Uterus (tissue), 4 donors: Measurements from ENCODE around the gene UBR2. TPM values are rescaled to one million over a fixed set of nuclear protein-coding genes. Genes with fewer than 3 reads are reported as not detected.

Experiments
- DNase-seq, 2 donors: peaks; one replicate each; pipeline ENCODE4 v3.0.0-alpha.2; 2019 to 2020
- H3K27ac ChIP-seq, 2 donors: fragments of 200-600 bp; sonication (generic); 1 replicate in 1 of 2; 2 replicates in 1 of 2; pipeline ENCODE4 v1.5.1; 2016 to 2018
- H3K27me3 ChIP-seq, 2 donors: fragments of 200-600 bp; sonication (generic); one replicate each; pipeline ENCODE4 v1.5.1; 2018 to 2019; ENCODE audit warnings: control low read depth in 1 of 2
- H3K36me3 ChIP-seq, 2 donors: fragments of 200-600 bp; sonication (generic); one replicate each; pipeline ENCODE4 v1.5.1; 2019; ENCODE audit warnings: control low read depth in 1 of 2
- H3K4me1 ChIP-seq, 2 donors: fragments of 200-600 bp; sonication (generic); one replicate each; pipeline ENCODE4 v1.5.1; 2018 to 2019; ENCODE audit warnings: control low read depth in 1 of 2
- H3K4me3 ChIP-seq, 2 donors: fragments of 200-600 bp; sonication (generic); 1 replicate in 1 of 2; 2 replicates in 1 of 2; pipeline ENCODE4 v1.5.1; 2018 to 2019; ENCODE audit warnings: mild to moderate bottlenecking in 1 of 2
- H3K9me3 ChIP-seq, 2 donors: fragments of 200-600 bp; sonication (generic); one replicate each; pipeline ENCODE4 v1.5.1; 2019; ENCODE audit warnings: control low read depth in 1 of 2
- POLR2A ChIP-seq, 2 donors: fragments of 450-650 bp; IDR thresholded peaks; one replicate each; pipeline ENCODE4 v1.6.1; 2016; ENCODE audit warnings: antibody characterized with exemption in 2 of 2, mild to moderate bottlenecking in 1 of 2, moderate library complexity in 1 of 2
- intact Hi-C: fragments of 100-400 bp; cut with DNase I; formaldehyde crosslinking; loops from one replicate; pipeline ENCODE4 v1.15.1; 2023; ENCODE audit warnings: low total_unique reads
- total RNA-seq, 4 donors: library from RNA; depleted of rRNA in 3 of 4; stranded (reverse); fragments of >200 nt in 3 of 4; gene quantifications; one replicate each; pipeline versions ENCODE4 v1.1.0 to v1.2.4, GENCODE V29; 2014 to 2023
- TF ChIP-seq, protein P1 (sequence below), 4 experiments: fragments of 200-600 bp in 2 of 4; fragments of 450-650 bp in 2 of 4; sonication (generic) in 2 of 4; IDR thresholded peaks; one replicate each; pipeline ENCODE4 v1.5.1; 2016 to 2019; ENCODE audit warnings: antibody characterized with exemption in 4 of 4, mild to moderate bottlenecking in 2 of 4, moderate library complexity in 1 of 4
- donor health status: DM: yes; HTN: yes; CAD: no.

UBR2 gene
- total RNA-seq, 4 donors from 2014 or later = 13.2 to 44.2 (median 29.5) TPM

DNA sequence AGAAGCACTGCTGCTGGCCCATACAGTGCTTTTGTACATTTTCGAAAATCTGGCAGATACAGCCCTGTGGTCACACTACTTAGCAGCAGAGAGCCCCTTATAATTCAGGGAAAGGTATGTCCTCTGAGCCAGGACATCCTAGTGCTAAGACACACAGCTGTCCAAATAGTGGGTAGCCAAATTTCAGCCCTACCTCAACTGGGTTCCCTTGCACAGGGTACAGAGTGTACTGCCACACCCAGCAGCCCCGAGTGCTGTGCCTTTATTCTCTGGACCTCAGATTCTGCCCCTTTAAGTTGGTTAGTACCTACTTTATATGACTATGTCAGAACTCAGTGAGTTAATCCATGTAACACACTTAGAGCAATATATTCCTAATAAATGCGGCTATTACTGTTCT is 111.0 kb downstream of the UBR2 start:
- Histone ChIP-seq H3K27me3 (no peaks in the 10 kb centered on the region), H3K4me1 (no peaks in the 10 kb centered on the region), H3K9me3 (no peaks in the 10 kb centered on the region), H3K4me3 (no peak overlapping the region), H3K27ac (no peak overlapping the region), H3K36me3 (no peaks in the 10 kb centered on the region)
- TF ChIP-seq, protein P1, sequence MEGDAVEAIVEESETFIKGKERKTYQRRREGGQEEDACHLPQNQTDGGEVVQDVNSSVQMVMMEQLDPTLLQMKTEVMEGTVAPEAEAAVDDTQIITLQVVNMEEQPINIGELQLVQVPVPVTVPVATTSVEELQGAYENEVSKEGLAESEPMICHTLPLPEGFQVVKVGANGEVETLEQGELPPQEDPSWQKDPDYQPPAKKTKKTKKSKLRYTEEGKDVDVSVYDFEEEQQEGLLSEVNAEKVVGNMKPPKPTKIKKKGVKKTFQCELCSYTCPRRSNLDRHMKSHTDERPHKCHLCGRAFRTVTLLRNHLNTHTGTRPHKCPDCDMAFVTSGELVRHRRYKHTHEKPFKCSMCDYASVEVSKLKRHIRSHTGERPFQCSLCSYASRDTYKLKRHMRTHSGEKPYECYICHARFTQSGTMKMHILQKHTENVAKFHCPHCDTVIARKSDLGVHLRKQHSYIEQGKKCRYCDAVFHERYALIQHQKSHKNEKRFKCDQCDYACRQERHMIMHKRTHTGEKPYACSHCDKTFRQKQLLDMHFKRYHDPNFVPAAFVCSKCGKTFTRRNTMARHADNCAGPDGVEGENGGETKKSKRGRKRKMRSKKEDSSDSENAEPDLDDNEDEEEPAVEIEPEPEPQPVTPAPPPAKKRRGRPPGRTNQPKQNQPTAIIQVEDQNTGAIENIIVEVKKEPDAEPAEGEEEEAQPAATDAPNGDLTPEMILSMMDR (IDR thresholded peaks at IDR 0.05) = no peak
- no peak for TF ChIP-seq POLR2A (IDR thresholded peaks at IDR 0.05)
- DNase-seq = no peak
- intact Hi-C loops = no loop called here

DNA sequence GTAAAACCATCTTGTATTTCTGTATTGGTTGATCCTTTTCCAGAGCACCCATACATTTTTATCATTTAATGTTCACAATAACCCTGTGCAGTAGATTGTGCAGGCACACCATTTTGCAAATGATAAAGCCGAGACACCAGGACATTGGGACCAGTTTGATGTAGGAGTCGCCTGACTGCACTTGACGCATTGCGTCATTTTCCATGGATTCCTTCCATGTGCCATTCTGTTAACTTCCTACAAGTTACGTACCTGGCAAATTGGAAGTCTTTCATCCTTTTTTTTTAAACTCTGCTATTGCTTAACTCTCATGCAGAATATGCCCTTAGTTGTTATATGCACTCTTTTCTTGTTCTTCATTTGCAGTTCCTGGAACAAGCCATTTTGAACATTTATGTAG is 115.5 kb downstream of the UBR2 start:
- intact Hi-C loops = no loop called here
- H3K27me3 ChIP-seq = no peaks in the 10 kb centered on the region
- DNase-seq = no peak
- no peaks in the 10 kb centered on the region for H3K36me3 ChIP-seq
- no peaks in the 10 kb centered on the region for H3K4me1 ChIP-seq
- no peak for TF ChIP-seq POLR2A (IDR thresholded peaks at IDR 0.05)
- TF ChIP-seq, protein P1 (IDR thresholded peaks at IDR 0.05) = no peak
- no peaks in the 10 kb centered on the region for H3K9me3 ChIP-seq
- H3K4me3 ChIP-seq = no peak overlapping the region
- no peak overlapping the region for H3K27ac ChIP-seq

DNA sequence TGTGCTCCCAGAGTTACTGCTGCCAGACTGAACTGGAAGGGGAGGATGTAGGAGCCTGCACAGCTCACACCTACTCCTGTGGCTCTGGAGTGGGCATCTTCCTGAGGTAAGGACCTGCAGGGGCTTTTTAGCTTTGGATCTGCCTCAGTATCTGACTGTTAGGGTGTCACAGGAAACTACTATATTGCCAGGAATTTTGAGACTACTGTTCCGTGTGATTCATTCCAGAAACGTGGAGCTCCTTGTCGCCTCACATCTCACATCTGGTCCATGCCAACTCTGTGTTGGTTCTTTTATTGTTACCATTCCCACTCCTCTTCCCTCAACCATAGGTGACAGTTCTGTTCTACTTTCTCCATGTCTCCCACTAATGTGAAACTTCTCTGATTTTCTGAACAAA is 124.5 kb downstream of the UBR2 start:
- intact Hi-C loops = no loop called here
- H3K36me3 ChIP-seq = no peaks in the 10 kb centered on the region
- no peak overlapping the region for H3K27ac ChIP-seq
- DNase-seq = no peak
- H3K27me3 ChIP-seq = no peaks in the 10 kb centered on the region
- TF ChIP-seq POLR2A (IDR thresholded peaks at IDR 0.05) = no peak
- TF ChIP-seq, protein P1 (IDR thresholded peaks at IDR 0.05) = no peak
- H3K4me3 ChIP-seq = no peak overlapping the region
- no peaks in the 10 kb centered on the region for H3K4me1 ChIP-seq
- H3K9me3 ChIP-seq = no peaks in the 10 kb centered on the region

DNA sequence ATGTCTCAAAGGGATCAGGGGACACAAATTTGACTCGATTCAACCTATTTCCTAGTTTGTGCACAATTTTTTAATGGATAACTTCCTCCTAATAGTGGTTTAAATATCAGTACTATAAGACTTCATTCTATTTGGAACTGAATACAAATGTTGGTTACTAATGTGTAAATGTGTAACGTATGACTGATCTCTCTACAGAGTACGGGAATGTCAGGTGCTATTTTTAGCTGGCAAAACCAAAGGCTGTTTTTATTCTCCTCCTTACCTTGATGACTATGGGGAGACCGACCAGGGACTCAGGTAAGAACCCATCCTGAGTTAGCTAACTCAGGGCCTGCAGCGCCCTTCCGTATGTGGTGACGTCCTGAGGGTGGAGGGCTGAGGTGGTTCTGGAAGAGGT is 125.5 kb downstream of the UBR2 start:
- Histone ChIP-seq H3K4me1 (no peaks in the 10 kb centered on the region), H3K36me3 (no peaks in the 10 kb centered on the region), H3K27ac (no peak overlapping the region)

DNA sequence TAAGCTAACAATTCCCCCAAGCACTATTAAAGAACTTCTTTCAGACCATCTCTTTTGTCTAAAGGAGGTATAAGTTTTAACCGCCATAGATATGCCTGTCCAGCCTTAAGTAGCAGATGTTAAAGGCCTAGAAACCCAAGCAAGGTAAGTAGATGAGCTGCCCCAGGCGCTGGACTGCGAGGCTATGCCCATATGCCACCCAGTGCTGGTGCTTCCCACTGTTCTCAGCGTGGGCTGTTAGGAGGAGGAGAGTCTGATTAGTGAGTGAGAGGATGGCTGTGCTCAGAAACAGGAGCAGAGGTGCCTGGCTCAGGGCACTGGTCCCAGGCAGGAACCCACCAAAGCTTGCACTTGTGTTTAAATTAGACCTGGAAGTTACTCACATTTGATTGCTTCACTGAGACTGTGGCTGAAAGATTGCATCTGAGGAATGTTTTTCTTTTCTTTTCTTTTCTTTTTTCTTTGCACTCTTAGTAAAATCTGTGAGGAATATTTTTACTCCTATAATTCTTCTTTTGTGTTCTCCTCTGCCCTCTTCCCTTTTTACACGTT is 126.4 kb downstream of the UBR2 start:
- Histone ChIP-seq H3K4me1 (no peaks in the 10 kb centered on the region), H3K27me3 (no peaks in the 10 kb centered on the region), H3K4me3 (no peak overlapping the region), H3K27ac (peak overlapping the region in 1 of 2 donors; percentile 14), H3K9me3 (no peaks in the 10 kb centered on the region), H3K36me3 (no peaks in the 10 kb centered on the region)
- no peak for DNase-seq
- intact Hi-C loops = no loop called here
- TF ChIP-seq, protein P1 (IDR thresholded peaks at IDR 0.05) = no peak
- no peak for TF ChIP-seq POLR2A (IDR thresholded peaks at IDR 0.05)

More for the DNA sequence above, 125.5 kb downstream of the UBR2 start:
- intact Hi-C loops = no loop called here
- TF ChIP-seq, protein P1 (IDR thresholded peaks at IDR 0.05) = no peak
- no peak for TF ChIP-seq POLR2A (IDR thresholded peaks at IDR 0.05)
- no peaks in the 10 kb centered on the region for H3K27me3 ChIP-seq
- no peak for DNase-seq
- no peaks in the 10 kb centered on the region for H3K9me3 ChIP-seq
- no peak overlapping the region for H3K4me3 ChIP-seq
